Superior temporal gyrus (tissue), 1 donor: ENCODE data around the gene IFT52.
"Not testable (repeated sequence)": the region's sequence is repeated elsewhere in the genome, so short reads cannot be mapped to it uniquely, and the experiment has no call there.

Experiments used
- DNase-seq: peaks from one replicate; pipeline ENCODE4 v3.0.0-alpha.2; 2016; ENCODE audit errors: extremely low spot score

The IFT52 gene

GRCh38 chr20:43650997-43651525 is 60.3 kb downstream of the IFT52 start:
- DNase-seq: no peak

- not testable (repeated sequence) for DNase-seq
Observed at GRCh38 chr20:43651650-43652184, 61.0 kb downstream of the IFT52 start.

GRCh38 chr20:43653966-43654365 is 63.2 kb downstream of the IFT52 start:
- DNase-seq: no peak

- DNase-seq: not testable (repeated sequence)
Observed at GRCh38 chr20:43655176-43655575, 64.4 kb downstream of the IFT52 start.

GRCh38 chr20:43655937-43656336 is 65.2 kb downstream of the IFT52 start:
- DNase-seq: no peak

GRCh38 chr20:43658069-43658722 is 67.5 kb downstream of the IFT52 start:
- no peak for DNase-seq

GRCh38 chr20:43658723-43659419 is 68.1 kb downstream of the IFT52 start:
- DNase-seq: no peak

- no peak for DNase-seq
Observed at GRCh38 chr20:43662943-43663655, 72.4 kb downstream of the IFT52 start.

GRCh38 chr20:43665466-43666176 is 74.9 kb downstream of the IFT52 start:
- DNase-seq: no peak

- DNase-seq: no peak
Observed at GRCh38 chr20:43666376-43667328, 75.9 kb downstream of the IFT52 start, which contains the start of gene MYBL2. MYBL2 (plus strand) TSS chr20:43667114; CDS start chr20:43667284, 170 bp downstream.

- DNase-seq: no peak
Observed at GRCh38 chr20:43667341-43668132, 76.8 kb downstream of the IFT52 start.

GRCh38 chr20:43669332-43669731 is 78.6 kb downstream of the IFT52 start:
- DNase-seq: no peak

GRCh38 chr20:43670423-43670822 is 79.7 kb downstream of the IFT52 start:
- DNase-seq: no peak

GRCh38 chr20:43676368-43676767 is 85.6 kb downstream of the IFT52 start:
- DNase-seq: no peak

GRCh38 chr20:43680981-43681380 is 90.2 kb downstream of the IFT52 start:
- no peak for DNase-seq

- no peak for DNase-seq
Observed at GRCh38 chr20:43681468-43681942, 90.8 kb downstream of the IFT52 start.

GRCh38 chr20:43681991-43682410 is 91.3 kb downstream of the IFT52 start:
- no peak for DNase-seq

- DNase-seq: no peak
Observed at GRCh38 chr20:43682446-43682845, 91.7 kb downstream of the IFT52 start.

GRCh38 chr20:43686820-43687219 is 96.1 kb downstream of the IFT52 start:
- DNase-seq: no peak
